Osteoblast (primary cell): ENCODE results near the gene PGAM2. TPM values are rescaled to one million over a fixed set of nuclear protein-coding genes. Genes with fewer than 3 reads are reported as not detected.
A peak's percentile ranks its signal among the peaks of the same experiment; 100 is the strongest.

Experiments
- DNase-seq: peaks from one replicate; pipeline ENCODE4 v3.0.0; 2011; ENCODE audit warnings: low spot score, mixed read lengths; ENCODE audit not compliant: insufficient read length; ENCODE audit errors: missing footprints
- H2AFZ ChIP-seq: 2 replicates; pipeline ENCODE4 v1.6.0; 2011; ENCODE audit warnings: mild to moderate bottlenecking, low read length
- H3K27ac ChIP-seq: 2 replicates; pipeline ENCODE4 v1.5.1; 2011; ENCODE audit warnings: mild to moderate bottlenecking, low read depth, low read length, moderate library complexity
- H3K27me3 ChIP-seq: 2 replicates; pipeline ENCODE4 v1.6.0; 2012; ENCODE audit warnings: mild to moderate bottlenecking, control low read depth, inconsistent platforms, low read length, moderate library complexity; ENCODE audit not compliant: insufficient read depth
- H3K36me3 ChIP-seq: 2 replicates; pipeline ENCODE4 v1.5.1; 2011; ENCODE audit warnings: mild to moderate bottlenecking, low read length, control low read depth, moderate library complexity; ENCODE audit not compliant: insufficient read depth
- H3K4me1 ChIP-seq: 2 replicates; pipeline ENCODE4 v1.5.1; 2011; ENCODE audit warnings: mild to moderate bottlenecking, low read length, control low read depth, moderate library complexity; ENCODE audit not compliant: insufficient read depth
- H3K4me2 ChIP-seq: 2 replicates; pipeline ENCODE4 v1.6.0; 2011; ENCODE audit warnings: mild to moderate bottlenecking, low read length; ENCODE audit not compliant: insufficient read depth
- H3K4me3 ChIP-seq: fragments of 200-600 bp; sonication (generic); 3 replicates; pipeline ENCODE4 v1.5.1; 2012; ENCODE audit warnings: mild to moderate bottlenecking, low read length, inconsistent platforms; ENCODE audit not compliant: insufficient read depth
- H3K79me2 ChIP-seq: 2 replicates; pipeline ENCODE4 v1.6.0; 2012; ENCODE audit warnings: mild to moderate bottlenecking, low read length, control low read depth, inconsistent platforms; ENCODE audit not compliant: insufficient read depth
- H3K9me3 ChIP-seq: 2 replicates; pipeline ENCODE4 v1.5.1; 2011; ENCODE audit warnings: low read depth, low read length, control low read depth
- H4K20me1 ChIP-seq: 2 replicates; pipeline ENCODE4 v1.6.0; 2012; ENCODE audit warnings: mild to moderate bottlenecking, low read length, control low read depth; ENCODE audit not compliant: insufficient read depth
- CTCF ChIP-seq: IDR thresholded peaks from 2 replicates; pipeline ENCODE4 v1.5.1; 2011; ENCODE audit warnings: mild to moderate bottlenecking, low read depth, low read length, moderate library complexity; ENCODE audit errors: extremely low read depth
- total RNA-seq: library from RNA; depleted of rRNA; stranded (reverse); fragments of >200 nt; gene quantifications from 2 replicates; pipeline ENCODE4 v1.2.3, GENCODE V29; 2012

The PGAM2 gene
- total RNA-seq, 1 donor, result 0.36 TPM

- Histone ChIP-seq H3K4me2 (no peak overlapping the region), H3K27me3 (no peaks in the 10 kb centered on the region), H3K36me3 (peaks cover 51% of the 10 kb centered on the region), H3K4me3 (no peak overlapping the region), H4K20me1 (no peaks in the 10 kb centered on the region), H3K9me3 (no peaks in the 10 kb centered on the region), H3K27ac (no peak overlapping the region), H2AFZ (no peak overlapping the region), H3K4me1 (peaks cover 17% of the 10 kb centered on the region), H3K79me2 (peaks cover 12% of the 10 kb centered on the region)
- no peak for TF ChIP-seq CTCF
- DNase-seq, result peak; percentile 19
Measured at GRCh38 chr7:44077061-44077460, 11.7 kb upstream of the PGAM2 start.

GRCh38 chr7:44076101-44076895 is 10.9 kb upstream of the PGAM2 start:
- H3K4me1 ChIP-seq, result peaks cover 16% of the 10 kb centered on the region
- H3K79me2 ChIP-seq, result peaks cover 8% of the 10 kb centered on the region
- H3K9me3 ChIP-seq, result no peaks in the 10 kb centered on the region
- H3K27me3 ChIP-seq, result no peaks in the 10 kb centered on the region
- no peak overlapping the region for H2AFZ ChIP-seq
- peaks cover 51% of the 10 kb centered on the region for H3K36me3 ChIP-seq
- H3K4me3 ChIP-seq, result no peak overlapping the region
- no peak overlapping the region for H3K4me2 ChIP-seq
- no peak for TF ChIP-seq CTCF
- no peak overlapping the region for H3K27ac ChIP-seq
- no peaks in the 10 kb centered on the region for H4K20me1 ChIP-seq
- DNase-seq, result peak; percentile 77

- H3K4me3 ChIP-seq, result no peak overlapping the region
- TF ChIP-seq CTCF, result no peak
- peaks cover 17% of the 10 kb centered on the region for H3K4me1 ChIP-seq
- H4K20me1 ChIP-seq, result no peaks in the 10 kb centered on the region
- no peaks in the 10 kb centered on the region for H3K9me3 ChIP-seq
- H2AFZ ChIP-seq, result no peak overlapping the region
- H3K4me2 ChIP-seq, result no peak overlapping the region
- peaks cover 48% of the 10 kb centered on the region for H3K36me3 ChIP-seq
- H3K79me2 ChIP-seq, result no peaks in the 10 kb centered on the region
- DNase-seq, result no peak
- no peaks in the 10 kb centered on the region for H3K27me3 ChIP-seq
- H3K27ac ChIP-seq, result no peak overlapping the region
Measured at GRCh38 chr7:44075296-44076075, 10.1 kb upstream of the PGAM2 start.

GRCh38 chr7:44074349-44074695 is 9.0 kb upstream of the PGAM2 start:
- Histone ChIP-seq H3K9me3 (no peaks in the 10 kb centered on the region), H3K4me3 (no peak overlapping the region), H3K27ac (peak overlapping the region; percentile 70), H3K79me2 (no peaks in the 10 kb centered on the region), H4K20me1 (no peaks in the 10 kb centered on the region), H3K36me3 (peaks cover 41% of the 10 kb centered on the region), H3K4me1 (peaks cover 17% of the 10 kb centered on the region), H3K4me2 (no peak overlapping the region), H3K27me3 (no peaks in the 10 kb centered on the region), H2AFZ (no peak overlapping the region)
- peak; percentile 68 for DNase-seq
- TF ChIP-seq CTCF, result no peak
